Measurements from ENCODE around the gene PDILT.
"Not testable (repeated sequence)": the region's sequence is repeated elsewhere in the genome, so short reads cannot be mapped to it uniquely, and the experiment has no call there.

The PDILT gene

DNA sequence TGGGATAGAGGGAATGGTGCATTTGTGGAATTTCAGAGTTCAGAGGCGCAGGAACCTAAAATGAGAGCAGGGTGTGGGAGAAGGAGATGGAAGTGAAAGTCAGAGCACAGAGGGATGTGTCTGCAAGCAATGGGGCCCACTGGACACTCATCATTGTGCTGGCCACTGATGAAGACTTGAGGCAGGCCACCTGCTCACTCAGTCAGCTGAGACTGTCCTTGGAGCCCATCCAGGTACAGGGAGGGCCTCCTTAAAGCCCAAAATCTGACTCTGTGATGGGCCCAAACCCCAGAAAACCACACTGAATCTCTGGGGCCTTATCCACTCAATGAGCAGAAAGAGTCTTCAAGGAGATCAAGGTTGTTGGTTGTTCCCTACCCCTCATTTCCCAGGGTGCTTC, 82.9 kb downstream of the PDILT start:
- DNase-seq (ENCODE audit: low spot score): no peak

- DNase-seq (ENCODE audit: low spot score): not testable (repeated sequence)
Observed at GRCh38 chr16:20321051-20321450, 83.5 kb downstream of the PDILT start.

- DNase-seq (ENCODE audit: low spot score): no peak
Observed at GRCh38 chr16:20320592-20320991, 83.9 kb downstream of the PDILT start.

GRCh38 chr16:20320178-20320577, 84.4 kb downstream of the PDILT start:
- DNase-seq (ENCODE audit: low spot score): no peak

DNA sequence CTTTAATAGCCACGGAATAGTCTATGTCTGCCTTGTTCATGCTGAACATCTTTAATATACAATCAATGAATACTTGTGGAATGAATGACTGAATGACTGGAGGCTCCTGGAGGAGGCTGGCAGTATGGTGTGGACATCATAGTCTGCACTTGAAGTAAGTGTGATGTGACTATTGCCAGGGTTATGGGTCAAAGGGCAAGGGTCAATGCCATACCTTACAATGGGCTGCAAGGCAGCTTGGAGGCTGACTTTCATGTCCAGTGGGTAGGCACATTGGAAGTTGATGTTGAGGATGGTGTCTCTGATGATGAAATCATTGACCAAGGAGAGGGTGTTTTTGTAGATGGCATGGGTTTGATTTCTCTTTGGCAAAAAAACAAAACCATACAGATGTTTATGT, 85.1 kb downstream of the PDILT start:
- DNase-seq (ENCODE audit: low spot score): no peak

DNA sequence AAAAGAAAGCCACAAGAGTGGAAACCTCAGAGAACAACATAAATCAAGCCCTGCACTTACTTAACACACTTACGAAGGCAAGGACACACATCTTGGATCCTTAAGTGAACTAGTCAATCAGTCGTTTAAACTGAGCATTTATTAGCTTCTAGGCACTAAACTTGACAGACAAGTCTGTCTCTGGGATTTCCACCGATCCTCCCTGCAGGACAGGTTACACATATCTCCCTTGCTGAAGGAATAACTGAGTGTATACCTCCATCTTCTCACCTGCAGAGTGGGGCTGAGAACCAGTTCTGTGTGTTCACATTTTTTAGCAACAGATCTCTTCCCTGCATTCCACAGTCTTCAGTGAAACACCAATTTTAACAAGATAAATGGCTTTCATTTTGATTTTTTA, 86.1 kb downstream of the PDILT start:
- no peak for DNase-seq (ENCODE audit: low spot score)

GRCh38 chr16:20318006-20318405, 86.5 kb downstream of the PDILT start:
- DNase-seq (ENCODE audit: low spot score): no peak

DNA sequence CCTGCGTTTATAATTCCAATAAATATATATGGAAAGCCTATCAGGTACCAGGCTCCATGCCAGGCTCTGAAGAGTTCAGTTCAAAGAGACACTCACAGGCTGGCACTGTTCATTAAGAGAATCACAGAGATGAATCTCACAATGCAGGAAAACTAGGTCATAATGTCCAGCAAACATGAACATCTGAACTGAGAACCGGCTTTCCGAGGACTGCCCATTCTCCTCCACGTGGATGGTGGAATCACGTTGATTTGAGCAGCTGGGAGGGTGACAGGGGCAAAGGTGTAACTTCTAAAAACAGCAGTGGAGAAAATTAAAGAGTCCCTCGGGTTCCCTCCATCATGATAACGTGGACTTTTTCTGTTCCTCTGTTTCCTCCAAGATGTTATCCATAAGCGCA, 87.4 kb downstream of the PDILT start:
- DNase-seq (ENCODE audit: low spot score): no peak

DNA sequence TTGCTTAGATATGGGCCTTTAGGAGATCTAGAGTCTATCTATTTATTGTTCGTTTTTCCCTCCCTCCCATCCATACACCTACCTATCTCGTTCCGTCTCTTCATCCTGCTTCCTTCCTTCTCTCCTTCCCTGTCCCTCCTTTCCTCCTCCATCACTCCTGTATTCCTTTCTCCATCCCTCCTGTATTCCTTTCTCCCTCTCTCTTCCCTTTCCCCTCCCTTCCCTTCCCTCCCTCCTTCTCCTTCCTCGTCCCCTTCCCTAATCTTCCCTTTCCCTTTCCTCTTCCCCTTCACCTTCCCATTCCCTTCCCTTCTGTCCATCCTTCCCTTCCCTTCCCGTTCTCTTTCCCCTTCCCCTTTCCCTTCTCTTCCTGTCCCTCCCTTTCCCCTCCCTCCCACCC, 87.8 kb downstream of the PDILT start:
- no peak for DNase-seq (ENCODE audit: low spot score)

DNA sequence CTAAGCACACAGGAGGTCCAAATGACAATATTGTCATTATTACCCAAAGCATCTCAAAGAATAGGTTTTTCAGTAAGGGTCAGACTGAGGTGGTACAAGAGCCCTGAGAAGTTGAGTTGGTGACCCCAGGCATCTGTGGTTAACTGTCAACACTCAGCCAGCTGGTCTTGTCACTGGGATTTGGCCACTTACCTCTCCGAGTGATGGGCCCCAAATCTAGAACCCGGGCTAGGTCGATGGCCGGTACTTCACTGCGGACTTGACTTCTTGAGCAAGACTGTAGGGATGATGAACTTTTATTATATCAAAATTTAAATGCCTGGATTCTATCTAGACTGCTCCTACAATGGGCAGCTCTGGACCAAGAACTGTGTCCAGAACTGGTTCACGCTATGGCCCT, 88.8 kb downstream of the PDILT start:
- no peak for DNase-seq (ENCODE audit: low spot score)

DNA sequence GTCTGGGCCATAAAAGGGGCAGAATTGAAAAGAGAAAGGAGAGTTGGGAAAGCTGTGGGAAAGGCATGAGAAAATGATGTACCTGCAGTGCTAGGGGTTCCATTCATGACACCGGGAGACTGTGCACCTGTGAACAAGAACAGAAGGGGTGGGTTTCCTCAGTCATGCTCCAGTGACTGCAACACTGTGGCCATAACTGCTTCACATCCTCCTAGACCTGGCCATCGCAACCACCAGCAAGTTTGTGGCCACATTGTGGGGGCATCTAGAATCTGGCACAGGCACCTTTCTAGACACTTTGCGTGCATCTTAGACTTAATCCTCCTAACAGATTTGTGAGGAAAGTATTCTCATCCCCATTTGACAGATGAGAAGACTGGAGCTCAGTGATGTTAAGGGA, 90.0 kb downstream of the PDILT start:
- DNase-seq (ENCODE audit: low spot score): no peak

DNA sequence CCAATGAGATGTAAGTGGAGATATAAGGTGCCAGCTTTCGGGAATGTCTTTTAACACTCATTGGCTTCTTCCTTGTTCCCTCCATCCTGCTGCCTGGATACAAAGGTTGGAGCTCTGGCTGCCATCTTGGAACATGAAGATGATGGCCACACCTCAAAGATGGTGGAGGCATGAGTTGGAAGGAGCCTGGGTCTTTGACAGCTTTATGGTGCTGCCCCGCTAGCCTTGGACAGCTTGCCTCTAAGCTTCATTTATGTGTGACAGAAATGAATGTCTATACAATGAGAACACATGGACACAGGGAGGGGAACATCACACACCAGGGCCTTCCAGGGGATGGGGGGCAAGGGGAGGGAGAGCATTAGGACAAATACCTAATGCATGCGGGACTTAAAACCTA, 90.8 kb downstream of the PDILT start:
- no peak for DNase-seq (ENCODE audit: low spot score)

- DNase-seq (ENCODE audit: low spot score): not testable (repeated sequence)
Observed at GRCh38 chr16:20312536-20313095, 91.9 kb downstream of the PDILT start.

GRCh38 chr16:20311548-20311947, 93.0 kb downstream of the PDILT start:
- no peak for DNase-seq (ENCODE audit: low spot score)

DNA sequence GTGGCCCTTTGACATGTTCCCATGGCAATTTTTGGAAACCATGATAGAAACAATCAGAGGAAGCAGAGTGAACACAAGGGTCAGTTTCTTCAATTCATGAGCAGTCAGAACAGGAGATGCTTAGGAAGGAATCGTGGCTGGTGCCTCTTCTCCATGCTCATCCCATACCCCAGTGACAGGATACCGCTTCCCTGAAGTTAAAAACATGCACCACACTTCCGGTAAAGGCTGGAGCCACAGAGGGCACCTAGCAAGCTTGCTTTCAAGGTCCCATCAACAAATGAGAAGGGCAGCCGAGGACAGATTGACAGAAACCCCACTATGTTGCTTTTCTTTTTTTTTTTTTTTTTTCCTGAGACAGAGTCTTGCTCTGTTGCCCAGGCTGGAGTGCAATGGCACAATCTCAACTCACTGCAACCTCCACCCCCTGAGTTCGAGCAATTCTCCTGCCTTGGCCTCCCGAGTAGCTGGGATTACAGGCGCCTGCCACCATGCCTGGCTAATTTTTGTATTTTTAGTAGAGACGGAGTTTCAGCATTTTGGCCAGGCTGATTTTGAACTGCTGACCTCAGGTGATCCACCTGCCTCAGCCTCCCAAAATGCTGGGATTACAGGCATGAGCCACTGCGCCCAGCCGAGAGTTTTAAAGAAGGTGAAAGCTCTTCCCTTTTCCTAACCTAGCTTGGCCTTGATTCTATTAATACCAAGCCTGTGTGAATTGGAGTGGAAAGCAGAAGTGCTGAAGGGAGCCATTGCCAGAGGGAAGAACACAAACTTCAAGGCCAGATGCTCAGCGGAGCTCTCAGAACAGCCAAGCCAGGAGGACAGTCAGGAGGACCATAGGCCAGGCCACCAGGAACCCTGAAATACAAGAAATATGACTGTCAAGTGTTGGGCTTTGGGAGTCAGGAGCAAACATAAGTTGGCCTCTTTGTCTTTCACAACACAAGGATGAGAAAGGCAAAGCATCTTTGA, 93.8 kb downstream of the PDILT start:
- DNase-seq (ENCODE audit: low spot score): no peak

GRCh38 chr16:20309786-20310185, 94.8 kb downstream of the PDILT start:
- no peak for DNase-seq (ENCODE audit: low spot score)
